GM21367 (cell line): ENCODE data around the gene LRRC1.
A peak's percentile ranks its signal among the peaks of the same experiment; 100 is the strongest.

ENCODE experiments used
- ATAC-seq: cut with Tn5 transposase; IDR thresholded peaks from one replicate; pipeline ENCODE4 v1.9.1; 2021; ENCODE audit not compliant: unreplicated experiment

LRRC1 gene

GRCh38 chr6:53845280-53846195, 50.7 kb downstream of the LRRC1 start:
- ATAC-seq = no peak

GRCh38 chr6:53846250-53846649, 51.4 kb downstream of the LRRC1 start:
- ATAC-seq = no peak

- ATAC-seq = no peak
Measured at GRCh38 chr6:53847796-53848314, 53.0 kb downstream of the LRRC1 start.

- no peak for ATAC-seq
Measured at GRCh38 chr6:53850527-53850926, 55.7 kb downstream of the LRRC1 start.

DNA sequence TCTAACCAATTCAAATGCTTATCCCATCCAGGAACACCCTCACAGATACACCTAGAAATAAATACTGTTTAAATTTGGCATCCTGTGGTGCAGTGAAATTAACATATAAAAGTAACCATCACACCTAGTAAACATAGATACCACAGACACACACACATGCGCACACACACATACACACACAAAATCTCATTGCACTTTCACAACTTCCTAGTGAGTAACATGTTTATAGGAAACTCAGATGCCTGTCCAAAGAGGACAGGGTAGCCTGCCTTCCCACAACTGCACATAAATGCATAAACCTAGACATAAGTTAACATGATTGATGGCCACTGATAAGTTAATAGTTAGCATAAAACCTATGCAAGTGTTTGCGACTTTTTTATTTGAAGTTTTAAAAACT, 56.8 kb downstream of the LRRC1 start:
- ATAC-seq = no peak

GRCh38 chr6:53852805-53853204, 58.0 kb downstream of the LRRC1 start:
- ATAC-seq = no peak

GRCh38 chr6:53854843-53855567, 60.2 kb downstream of the LRRC1 start:
- ATAC-seq = peak; percentile 72

GRCh38 chr6:53855940-53856339, 61.1 kb downstream of the LRRC1 start:
- no peak for ATAC-seq

GRCh38 chr6:53857318-53858094, 62.7 kb downstream of the LRRC1 start:
- ATAC-seq = no peak

- no peak for ATAC-seq
Measured at GRCh38 chr6:53858196-53858595, 63.4 kb downstream of the LRRC1 start.

DNA sequence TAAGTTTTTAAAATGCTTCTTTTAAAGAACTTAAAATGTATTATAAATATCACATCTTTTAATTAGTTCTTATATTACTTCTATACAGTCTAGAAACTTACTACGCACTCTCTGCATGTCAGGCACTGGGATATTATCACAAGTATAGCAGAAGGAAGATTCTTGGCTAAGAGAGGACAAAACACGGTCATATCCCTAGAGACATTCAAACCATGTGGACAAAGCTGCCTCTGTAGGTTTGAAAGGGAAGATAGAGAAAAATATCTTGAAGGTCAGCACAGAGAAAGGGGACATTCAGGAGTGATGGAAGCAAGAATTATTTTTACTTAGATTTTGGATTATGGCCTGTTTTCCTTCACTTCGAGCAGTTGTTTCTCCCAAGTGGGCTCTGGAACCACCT, 64.1 kb downstream of the LRRC1 start:
- no peak for ATAC-seq

GRCh38 chr6:53860511-53860910, 65.7 kb downstream of the LRRC1 start:
- no peak for ATAC-seq

DNA sequence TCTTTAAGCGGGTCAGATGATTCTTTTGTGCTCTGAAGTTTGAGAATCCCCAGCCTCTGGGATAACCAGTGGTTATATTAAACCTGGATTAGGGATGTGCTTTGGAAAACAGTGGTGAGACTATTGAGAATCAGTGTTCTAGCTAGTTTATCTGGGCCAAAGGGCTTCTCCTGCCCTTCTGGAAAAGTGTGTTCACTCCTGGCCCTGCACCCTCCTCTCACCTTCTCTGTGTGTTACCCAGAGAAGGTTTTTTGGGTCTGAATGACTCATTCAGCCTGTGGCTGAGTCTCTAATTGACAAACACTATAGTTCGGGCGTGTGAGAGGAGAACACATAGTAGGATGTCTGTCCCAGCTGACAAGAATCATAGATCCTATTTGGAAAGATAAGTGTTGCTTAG, 66.7 kb downstream of the LRRC1 start:
- ATAC-seq = no peak

GRCh38 chr6:53862662-53863462, 68.1 kb downstream of the LRRC1 start:
- ATAC-seq = no peak

GRCh38 chr6:53864781-53865180, 70.0 kb downstream of the LRRC1 start:
- ATAC-seq = no peak

DNA sequence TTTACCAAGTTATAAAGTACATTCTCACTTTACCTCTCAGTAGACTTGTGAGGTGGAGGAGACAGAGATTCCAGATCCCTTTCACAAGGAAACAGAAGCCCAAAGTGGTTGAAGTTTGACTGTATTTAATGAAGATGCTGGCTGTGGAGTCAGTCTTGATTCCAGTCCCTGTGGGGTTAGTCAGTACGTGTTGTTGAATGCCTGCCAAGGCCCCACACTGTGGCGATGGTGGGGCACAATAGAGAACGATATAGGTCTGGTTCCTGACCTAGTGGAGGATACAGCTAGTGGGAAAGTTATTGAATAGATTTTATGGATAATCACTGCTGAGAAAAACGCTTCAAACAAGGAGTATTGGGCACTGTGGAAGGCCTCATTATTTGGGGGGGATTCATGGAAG, 71.4 kb downstream of the LRRC1 start:
- no peak for ATAC-seq

DNA sequence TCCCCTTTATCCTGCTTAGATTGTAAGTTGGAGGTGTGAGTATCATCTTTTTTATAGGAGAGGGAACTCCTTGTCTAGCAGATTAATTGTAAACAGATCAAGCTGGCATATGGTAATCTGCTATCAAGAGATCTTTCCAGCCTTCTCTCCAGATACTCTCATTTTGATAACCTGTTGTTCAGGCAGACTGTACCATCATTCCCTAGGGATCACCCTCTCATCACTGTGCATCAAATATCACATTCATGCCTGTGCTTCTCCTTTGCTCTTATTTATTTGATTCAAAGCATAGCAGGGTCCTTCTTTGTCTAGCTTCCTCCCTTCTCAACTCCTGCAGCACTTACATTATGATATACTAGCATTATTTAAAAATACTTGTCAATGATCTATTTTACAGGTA, 73.8 kb downstream of the LRRC1 start:
- no peak for ATAC-seq

DNA sequence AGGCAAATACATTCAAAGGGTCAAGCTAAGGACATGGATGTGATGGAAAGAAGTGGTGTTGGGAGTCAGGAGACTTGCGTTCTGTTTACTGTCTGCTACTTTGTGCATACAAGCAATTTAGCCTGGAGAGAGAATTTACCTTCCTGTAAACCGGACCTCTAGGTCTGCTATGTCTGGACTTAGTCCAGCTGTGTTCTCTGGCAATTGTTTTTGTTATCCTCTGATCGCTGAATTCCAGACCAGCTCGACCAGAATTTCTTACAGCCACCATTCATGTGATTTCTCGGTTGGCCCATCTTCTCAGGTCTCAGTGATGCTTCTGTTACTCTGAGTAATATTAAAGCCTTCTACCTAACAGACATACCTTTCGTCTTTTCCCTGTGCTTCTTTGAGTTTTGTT, 75.2 kb downstream of the LRRC1 start:
- ATAC-seq = no peak

GRCh38 chr6:53873922-53874321, 79.1 kb downstream of the LRRC1 start:
- ATAC-seq = no peak

DNA sequence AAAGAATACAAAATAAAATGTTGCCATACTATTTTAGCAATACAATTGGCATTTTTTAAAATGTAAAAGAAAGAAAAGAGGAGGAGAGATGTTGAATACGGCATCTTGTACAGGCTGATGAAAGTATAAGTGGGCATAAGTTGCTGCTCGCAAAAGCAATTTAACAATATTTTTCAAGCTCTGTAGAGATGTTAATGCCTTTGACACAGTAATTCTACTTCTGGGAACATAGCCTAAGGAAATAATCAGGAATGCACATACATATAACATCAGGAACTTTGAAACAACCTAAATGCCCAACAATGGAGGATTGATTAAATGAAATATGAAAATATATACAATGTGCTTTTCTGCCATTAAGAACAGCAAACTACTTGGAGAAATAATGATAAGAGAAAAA, 80.2 kb downstream of the LRRC1 start:
- ATAC-seq = no peak
